GM12878 (cell line): ENCODE measurements around the gene NEMF. TPM values are rescaled to one million over a fixed set of nuclear protein-coding genes. Genes with fewer than 3 reads are reported as not detected.
A peak's percentile ranks its signal among the peaks of the same experiment; 100 is the strongest.

ENCODE experiments used
- CBFB ChIP-seq: IDR thresholded peaks from 2 replicates; pipeline ENCODE4 v1.6.1; 2016; ENCODE audit warnings: antibody characterized with exemption, low read depth
- CBX3 ChIP-seq: fragments of 200-600 bp; sonication (generic); IDR thresholded peaks from 2 replicates; pipeline ENCODE4 v1.6.1; 2016; ENCODE audit warnings: low read depth, borderline replicate concordance
- E2F8 ChIP-seq: fragments of 450-650 bp; IDR thresholded peaks from 2 replicates; pipeline ENCODE4 v1.6.1; 2018; ENCODE audit warnings: mild to moderate bottlenecking, low read depth, moderate library complexity; ENCODE audit not compliant: partially characterized antibody
- EZH2 ChIP-seq: IDR thresholded peaks from 2 replicates; pipeline ENCODE4 v1.6.1; 2012; ENCODE audit warnings: low read depth, mild to moderate bottlenecking, control low read depth, inconsistent platforms, low read length, borderline replicate concordance; ENCODE audit not compliant: control insufficient read depth
- HDGF ChIP-seq: fragments of 450-650 bp; IDR thresholded peaks from 2 replicates; pipeline ENCODE4 v1.6.1; 2016; ENCODE audit warnings: antibody characterized with exemption
- HSF1 ChIP-seq: fragments of 150-350 bp; IDR thresholded peaks from 2 replicates; pipeline ENCODE4 v1.6.1; 2014; ENCODE audit warnings: mild to moderate bottlenecking, low read depth, low read length
- IKZF2 ChIP-seq, 2 experiments: fragments of 450-650 bp; IDR thresholded peaks; 2 replicates each; pipeline ENCODE4 v1.6.1; 2017; ENCODE audit warnings: mild to moderate bottlenecking in 2 of 2, moderate library complexity in 2 of 2
- JUNB ChIP-seq: IDR thresholded peaks from 2 replicates; pipeline ENCODE4 v1.6.1; 2016; ENCODE audit warnings: antibody characterized with exemption, mild to moderate bottlenecking
- KAT2A ChIP-seq: conservative IDR thresholded peaks from 2 replicates; pipeline ENCODE4 v1.6.1; 2011; ENCODE audit warnings: low read depth, low read length; ENCODE audit not compliant: control insufficient read depth
- MAX ChIP-seq: IDR thresholded peaks from 2 replicates; pipeline ENCODE4 v1.6.1; 2012; ENCODE audit warnings: low read depth, low read length, improper control_type of control experiment
- MEF2B ChIP-seq: fragments of 450-650 bp; IDR thresholded peaks from 2 replicates; pipeline ENCODE4 v1.6.1; 2018; ENCODE audit warnings: mild to moderate bottlenecking, moderate library complexity; ENCODE audit not compliant: partially characterized antibody, poor library complexity, severe bottlenecking
- MLLT1 ChIP-seq: fragments of 450-650 bp; IDR thresholded peaks from 2 replicates; pipeline ENCODE4 v1.6.1; 2016; ENCODE audit warnings: mild to moderate bottlenecking
- MTA2 ChIP-seq: fragments of 450-650 bp; IDR thresholded peaks from 2 replicates; pipeline ENCODE4 v1.6.1; 2016; ENCODE audit warnings: low read depth, mild to moderate bottlenecking, moderate library complexity
- NFYB ChIP-seq: IDR thresholded peaks from 2 replicates; pipeline ENCODE4 v1.6.1; 2011; ENCODE audit warnings: low read depth, mild to moderate bottlenecking, low read length, improper control_type of control experiment, moderate library complexity; ENCODE audit not compliant: insufficient read depth
- PAX5 ChIP-seq: IDR thresholded peaks from 2 replicates; pipeline ENCODE4 v1.6.1; 2011; ENCODE audit warnings: low read depth, low read length, borderline replicate concordance
- RELA ChIP-seq: fragments of 450-650 bp; IDR thresholded peaks from 2 replicates; pipeline ENCODE4 v1.8.0; 2014; ENCODE audit warnings: borderline replicate concordance; ENCODE audit not compliant: partially characterized antibody
- SIN3A ChIP-seq: IDR thresholded peaks from 2 replicates; pipeline ENCODE4 v1.6.1; 2012; ENCODE audit warnings: low read depth, low read length, improper control_type of control experiment
- TBL1XR1 ChIP-seq: IDR thresholded peaks from 2 replicates; pipeline ENCODE4 v1.6.1; 2012; ENCODE audit warnings: low read depth, low read length, improper control_type of control experiment
- TCF7 ChIP-seq: IDR thresholded peaks from 2 replicates; pipeline ENCODE4 v1.6.1; 2014; ENCODE audit warnings: antibody characterized with exemption, borderline replicate concordance
- WRNIP1 ChIP-seq: IDR thresholded peaks from 2 replicates; pipeline ENCODE4 v1.6.1; 2011; ENCODE audit warnings: low read depth, low read length, improper control_type of control experiment, borderline replicate concordance
- polyA plus RNA-seq, 11 experiments: library from polyadenylated mRNA; depleted of rRNA in 4 of 11; unstranded in 6 of 11; stranded (reverse) in 5 of 11; fragments of >200 nt; fragmentation: Nextera tagmentation in 4 of 11; fragmentation: Illumina TruSeq in 1 of 11; extraction: Ambion mirVana in 4 of 11; extraction: Trizol in 1 of 11; gene quantifications; 1 replicate in 1 of 11; 2 replicates in 10 of 11; pipeline versions ENCODE4 v1.2.1 to v1.2.3, GENCODE V29; 2011 to 2016; ENCODE audit warnings: inconsistent platforms in 2 of 11, missing spikeins in 2 of 11, low read depth in 1 of 11
- total RNA-seq, 4 experiments: library from RNA; depleted of rRNA in 3 of 4; stranded (reverse); fragments of >200 nt in 3 of 4; fragmentation: Illumina TruSeq in 1 of 4; extraction: Trizol in 1 of 4; gene quantifications; 2 replicates each; pipeline versions ENCODE4 v1.2.1 to v1.2.3, GENCODE V29; 2013 to 2021

Gene NEMF
- total and polyA plus RNA-seq, 10 of the 15 experiments (the other 5 are each of a cell fraction or from before 2014, with no cell fraction given), result 31.5 to 80.1 (median 61.1) TPM

- TF ChIP-seq KAT2A (no peak), E2F8 (peak; percentile 54), WRNIP1 (no peak), HDGF (peak; percentile 58), TBL1XR1 (no peak), MTA2 (no peak), PAX5 (no peak), MLLT1 (peak; percentile 59), JUNB (no peak), EZH2 (no peak), IKZF2 (IDR thresholded peaks at IDR 0.05) (0 out of 4 replicates have a peak, but pooled peaks of 1 of the 2 experiments have one; percentile 31), HSF1 (no peak), NFYB (no peak), MAX (no peak), RELA (no peak), MEF2B (no peak), CBFB (no peak), SIN3A (no peak), CBX3 (no peak), TCF7 (no peak)
Observed at GRCh38 chr14:49865431-49865859, 12.9 kb upstream of the NEMF start (continued).
